HCT116 (cell line): ENCODE data around the gene DOCK3. TPM values are rescaled to one million over a fixed set of nuclear protein-coding genes. Genes with fewer than 3 reads are reported as not detected.

ENCODE experiments used
- ATAC-seq: fragments of 200-7000 bp; cut with Tn5 transposase; 2 replicates; pipeline ENCODE4 v1.9.1; 2020; ENCODE audit warnings: mild to moderate bottlenecking, moderate library complexity
- BruUV-seq: library from RNA; stranded (reverse); fragments of 400-500 nt; replicated peaks from 2 replicates; lab custom pipeline; 2021; lab: Mats Ljungman, UMichigan
- CTCF ChIA-PET: fragments of 300-600 bp; sonication (Branson Sonifier 250); formaldehyde crosslinking; loops from one replicate; lab custom pipeline; 2021; ENCODE audit warnings: antibody characterized with exemption; lab: Charles Lee
- POLR2A ChIA-PET: fragments of 300-600, 350-600 bp; sonication (Branson Sonifier 250); formaldehyde crosslinking; loops from one replicate; lab custom pipeline; 2021; ENCODE audit warnings: antibody characterized with exemption; lab: Charles Lee
- RAD21 ChIA-PET, 2 experiments: fragments of 300-600 bp; sonication (Branson Sonifier 250); formaldehyde crosslinking; loops; one replicate each; lab custom pipeline; 2023; ENCODE audit warnings: low total read pairs in 2 of 2; ENCODE audit not compliant: uncharacterized antibody in 2 of 2, unreplicated experiment in 2 of 2, low non-redundant PET in 1 of 2; lab: Charles Lee
- DNase-seq: peaks from one replicate; pipeline ENCODE4 v3.0.0-alpha.2; 2010; ENCODE audit warnings: low read depth, low spot score
- H2AFZ ChIP-seq: fragments of 200-600 bp; shearing (Covaris generic), sonication (generic); 2 replicates; pipeline ENCODE4 v1.6.1; 2017; ENCODE audit warnings: low read depth, mixed run types, mixed read lengths, antibody characterized with exemption, low read length; ENCODE audit not compliant: poor library complexity, severe bottlenecking
- H3K27ac ChIP-seq: 2 replicates; pipeline ENCODE4 v1.5.1; 2012; ENCODE audit warnings: low read depth, low read length
- H3K27me3 ChIP-seq: fragments of 200-600 bp; sonication (generic); 2 replicates; pipeline ENCODE4 v1.6.1; 2016; ENCODE audit warnings: mixed run types, low read length, mixed read lengths; ENCODE audit not compliant: insufficient read depth
- H3K36me3 ChIP-seq, 2 experiments: fragments of 200-500 bp in 1 of 2; fragments of 200-600 bp in 1 of 2; sonication (Bioruptor generic) in 1 of 2; sonication (generic) in 1 of 2; 2 replicates each; pipeline versions ENCODE4 v1.5.1 to v1.6.1; 2014 to 2016; ENCODE audit warnings: low read length in 2 of 2, inconsistent platforms in 1 of 2, mixed read lengths in 1 of 2, mixed run types in 1 of 2; ENCODE audit not compliant: insufficient read depth in 2 of 2, control insufficient read depth in 1 of 2
- H3K4me1 ChIP-seq, 2 experiments: fragments of 200-600 bp in 1 of 2; sonication (generic) in 1 of 2; 2 replicates each; pipeline versions ENCODE4 v1.5.1 to v1.6.1; 2012 to 2017; ENCODE audit warnings: low read length in 2 of 2, inconsistent platforms in 1 of 2, mild to moderate bottlenecking in 1 of 2, mixed read lengths in 1 of 2, mixed run types in 1 of 2, moderate library complexity in 1 of 2; ENCODE audit not compliant: insufficient read depth in 2 of 2, control insufficient read depth in 1 of 2
- H3K4me2 ChIP-seq: fragments of 200-600 bp; sonication (generic); 2 replicates; pipeline ENCODE4 v1.6.1; 2017; ENCODE audit warnings: mixed run types, low read length, mixed read lengths
- H3K4me3 ChIP-seq, 2 experiments: fragments of 200-600 bp in 1 of 2; sonication (generic) in 1 of 2; replicated peaks in 1 of 2; 2 replicates each; pipeline ENCODE4 v1.5.1; 2011 to 2016; ENCODE audit warnings: low read length in 2 of 2, control low read depth in 1 of 2, low read depth in 1 of 2, mild to moderate bottlenecking in 1 of 2, mixed read lengths in 1 of 2, mixed run types in 1 of 2
- H3K79me2 ChIP-seq: fragments of 200-600 bp; sonication (generic); 2 replicates; pipeline ENCODE4 v1.6.1; 2017; ENCODE audit warnings: mild to moderate bottlenecking, mixed run types, low read length, moderate library complexity, mixed read lengths; ENCODE audit not compliant: insufficient read depth
- H3K9ac ChIP-seq: fragments of 200-600 bp; sonication (generic); 2 replicates; pipeline ENCODE4 v1.6.1; 2016; ENCODE audit warnings: low read length, mixed read lengths
- H3K9me2 ChIP-seq: fragments of 200-600 bp; sonication (generic), shearing (Covaris generic); 2 replicates; pipeline ENCODE4 v1.6.1; 2017; ENCODE audit warnings: mixed run types, mild to moderate bottlenecking, moderate library complexity; ENCODE audit not compliant: insufficient read depth
- H3K9me3 ChIP-seq, 2 experiments: fragments of 200-500 bp in 1 of 2; fragments of 200-600 bp in 1 of 2; sonication (Bioruptor generic) in 1 of 2; sonication (generic) in 1 of 2; 2 replicates each; pipeline ENCODE4 v1.6.1; 2014 to 2017; ENCODE audit warnings: low read length in 2 of 2, mixed read lengths in 2 of 2, inconsistent platforms in 1 of 2, low read depth in 1 of 2, mild to moderate bottlenecking in 1 of 2, mixed run types in 1 of 2, moderate library complexity in 1 of 2; ENCODE audit not compliant: control insufficient read depth in 1 of 2, insufficient read depth in 1 of 2
- H4K20me1 ChIP-seq: fragments of 200-600 bp; sonication (generic), shearing (Covaris generic); 2 replicates; pipeline ENCODE4 v1.6.1; 2017; ENCODE audit warnings: mixed run types, mild to moderate bottlenecking, moderate library complexity; ENCODE audit not compliant: insufficient read depth
- EGR1 ChIP-seq: IDR thresholded peaks from 2 replicates; pipeline ENCODE4 v1.6.1; 2012; ENCODE audit warnings: low read depth
- EZH2phosphoT487 ChIP-seq: fragments of 200-600 bp; IDR thresholded peaks from 2 replicates; pipeline ENCODE4 v1.6.1; 2018; ENCODE audit warnings: antibody characterized with exemption, borderline replicate concordance
- JUND ChIP-seq: IDR thresholded peaks from 2 replicates; pipeline ENCODE4 v1.6.1; 2012
- POLR2AphosphoS5 ChIP-seq: IDR thresholded peaks from 2 replicates; pipeline ENCODE4 v1.6.1; 2011; ENCODE audit warnings: mild to moderate bottlenecking, low read depth, low read length, moderate library complexity
- REST ChIP-seq: IDR thresholded peaks from 2 replicates; pipeline ENCODE4 v1.6.1; 2012; ENCODE audit warnings: low read depth
- SIN3A ChIP-seq: IDR thresholded peaks from 2 replicates; pipeline ENCODE4 v1.6.1; 2012; ENCODE audit warnings: low read depth
- SP1 ChIP-seq: IDR thresholded peaks from 2 replicates; pipeline ENCODE4 v1.6.1; 2012; ENCODE audit warnings: low read depth
- YY1 ChIP-seq: IDR thresholded peaks from 2 replicates; pipeline ENCODE4 v1.6.1; 2011; ENCODE audit warnings: low read length, low read depth, moderate library complexity, mild to moderate bottlenecking; ENCODE audit not compliant: insufficient replicate concordance; ENCODE audit errors: extremely low read depth
- ZBTB33 ChIP-seq: IDR thresholded peaks from 2 replicates; pipeline ENCODE4 v1.6.1; 2011; ENCODE audit warnings: mild to moderate bottlenecking, low read length, moderate library complexity; ENCODE audit not compliant: insufficient replicate concordance; ENCODE audit errors: extremely low read depth
- ZFX ChIP-seq: fragments of 450-650 bp; IDR thresholded peaks from 2 replicates; pipeline ENCODE4 v1.6.1; 2017
- intact Hi-C: fragments of 100-400 bp; cut with micrococcal nuclease; formaldehyde crosslinking; loops from 2 replicates; pipeline ENCODE4 v1.10.0; 2022
- total RNA-seq: library from RNA; stranded (reverse); gene quantifications from one replicate; pipeline ENCODE4 v1.2.1, GENCODE V29; 2021; ENCODE audit not compliant: unreplicated experiment

Gene DOCK3
- total RNA-seq, 1 experiment from 2014 or later: 4.2 TPM

- TF ChIP-seq ZBTB33: no peak
- TF ChIP-seq ZFX: no peak
- TF ChIP-seq EGR1: no peak
- no peak for TF ChIP-seq YY1
- no peak for TF ChIP-seq SIN3A
- TF ChIP-seq EZH2phosphoT487: no peak
Observed at GRCh38 chr3:50674349-50675178, at the start of gene DOCK3 (continued).

- Histone ChIP-seq H2AFZ (no peak overlapping the region), H3K27ac (peak overlapping the region; percentile 87), H3K4me2 (peak overlapping the region; percentile 75), H3K9me3 (no peaks in the 10 kb centered on the region), H3K4me1 (peaks cover 64 to 87% of the 10 kb centered on the region in 2 experiments), H4K20me1 (no peaks in the 10 kb centered on the region), H3K4me3 (peak overlapping the region in 1 of 2 experiments; percentile 29; a peak in 2 of 4 replicates), H3K9ac (peak overlapping the region; percentile 47), H3K27me3 (no peaks in the 10 kb centered on the region), H3K79me2 (peaks cover 90% of the 10 kb centered on the region), H3K9me2 (no peaks in the 10 kb centered on the region), H3K36me3 (peaks cover 0 to 10% of the 10 kb centered on the region in 2 experiments; a peak in 1 of 4 replicates)
- CTCF ChIA-PET: interaction anchor here (0.6 to 2.5 kb wide), 6 partner anchors 9 to 747 kb away, joined by 3 to 18 read pairs (median 6); partner anchors contain the start of gene MAPKAPK3
- no TSS peak for BruUV-seq
- TF ChIP-seq YY1 (no peak), SP1 (no peak), EZH2phosphoT487 (no peak), SIN3A (no peak), JUND (no peak), REST (no peak), POLR2AphosphoS5 (no peak)
- RAD21 ChIA-PET: interaction anchor here in 1 of 2 experiments (0.9 kb wide), 1 partner anchor 10 kb away, joined by 3 read pairs; no protein-coding TSS in a partner anchor
- ATAC-seq (no peak), DNase-seq (no peak)
- POLR2A ChIA-PET: interaction anchor here (2.4 kb wide), 1 partner anchor 27 kb away, joined by 8 read pairs; no protein-coding TSS in a partner anchor
- intact Hi-C loops: no loop called here
Observed at GRCh38 chr3:50625231-50626182, 49.2 kb upstream of the DOCK3 start.
